Panc1 (cell line): ENCODE results near the gene POLG2.

Source experiments
- CTCF ChIP-seq: fragments of 450-650 bp; IDR thresholded peaks from 2 replicates; pipeline ENCODE4 v1.5.1; 2017; ENCODE audit warnings: mild to moderate bottlenecking
- POLR2AphosphoS5 ChIP-seq: IDR thresholded peaks from 2 replicates; pipeline ENCODE4 v1.6.1; 2012; ENCODE audit warnings: mild to moderate bottlenecking, low read depth, low read length, moderate library complexity
- SIN3A ChIP-seq: IDR thresholded peaks from 2 replicates; pipeline ENCODE4 v1.6.1; 2012; ENCODE audit warnings: low read depth, mild to moderate bottlenecking, low read length, moderate library complexity, borderline replicate concordance; ENCODE audit not compliant: insufficient read depth
- TCF7L2 ChIP-seq: IDR thresholded peaks from 2 replicates; pipeline ENCODE4 v1.6.1; 2011; ENCODE audit warnings: mild to moderate bottlenecking, low read depth, low read length, inconsistent platforms

- TF ChIP-seq CTCF (no peak), SIN3A (no peak), POLR2AphosphoS5 (no peak), TCF7L2 (no peak)
These were observed 48.0 kb downstream of the POLG2 start, which contains the start of gene MILR1 for GRCh38 chr17:64448665-64449512.
